Vagina (tissue), 2 donors: ENCODE results near the gene ABO.

ENCODE experiments used
- POLR2A ChIP-seq, 2 donors: fragments of 450-650 bp; IDR thresholded peaks; one replicate each; pipeline ENCODE4 v1.6.1; 2017; ENCODE audit warnings: antibody characterized with exemption in 2 of 2, mild to moderate bottlenecking in 2 of 2, moderate library complexity in 2 of 2
- POLR2AphosphoS5 ChIP-seq, 2 donors: sonication (generic); formaldehyde crosslinking; IDR thresholded peaks; one replicate each; pipeline ENCODE4 v1.9.0; 2017; ENCODE audit warnings: antibody characterized with exemption in 2 of 2, mild to moderate bottlenecking in 2 of 2, low read depth in 1 of 2; ENCODE audit not compliant: insufficient read depth in 1 of 2
- TF ChIP-seq, protein P1 (sequence below), 3 experiments: fragments of 450-650 bp in 2 of 3; fragments of 200-600 bp in 1 of 3; sonication (generic) in 1 of 3; IDR thresholded peaks; one replicate each; pipeline ENCODE4 v1.5.1; 2017 to 2019; ENCODE audit warnings: antibody characterized with exemption in 3 of 3, mild to moderate bottlenecking in 2 of 3, moderate library complexity in 2 of 3

DNA sequence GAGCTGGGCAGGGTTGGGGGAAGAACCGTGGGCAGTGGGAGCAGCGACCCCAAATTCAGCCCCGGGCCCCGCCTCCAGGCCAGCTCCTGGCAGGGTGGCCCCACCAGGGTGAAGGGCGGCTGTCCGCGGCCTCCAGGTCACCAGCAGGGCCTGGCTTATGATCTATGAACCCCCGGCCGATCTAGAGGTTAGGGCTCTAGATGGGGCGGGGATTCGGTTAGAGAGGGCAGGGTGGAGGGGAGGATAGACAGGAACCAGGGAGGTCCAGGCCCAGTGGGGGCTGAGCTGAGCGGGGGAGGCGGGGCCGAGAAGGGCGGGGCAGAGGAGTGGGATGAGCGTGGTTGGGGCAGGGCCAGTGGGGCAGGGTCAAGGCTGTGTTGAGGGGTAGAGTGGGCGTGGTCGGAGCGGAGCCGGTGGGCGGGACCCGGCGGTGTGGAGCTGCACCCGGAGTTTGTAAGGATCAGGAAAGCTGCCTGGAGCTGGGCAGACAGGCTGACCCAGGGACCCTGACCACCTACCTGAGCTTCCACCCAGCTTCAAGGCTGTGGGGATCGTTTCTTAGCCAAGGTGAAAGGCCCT lies 36.6 kb downstream of the ABO start:
- TF ChIP-seq, protein P1, sequence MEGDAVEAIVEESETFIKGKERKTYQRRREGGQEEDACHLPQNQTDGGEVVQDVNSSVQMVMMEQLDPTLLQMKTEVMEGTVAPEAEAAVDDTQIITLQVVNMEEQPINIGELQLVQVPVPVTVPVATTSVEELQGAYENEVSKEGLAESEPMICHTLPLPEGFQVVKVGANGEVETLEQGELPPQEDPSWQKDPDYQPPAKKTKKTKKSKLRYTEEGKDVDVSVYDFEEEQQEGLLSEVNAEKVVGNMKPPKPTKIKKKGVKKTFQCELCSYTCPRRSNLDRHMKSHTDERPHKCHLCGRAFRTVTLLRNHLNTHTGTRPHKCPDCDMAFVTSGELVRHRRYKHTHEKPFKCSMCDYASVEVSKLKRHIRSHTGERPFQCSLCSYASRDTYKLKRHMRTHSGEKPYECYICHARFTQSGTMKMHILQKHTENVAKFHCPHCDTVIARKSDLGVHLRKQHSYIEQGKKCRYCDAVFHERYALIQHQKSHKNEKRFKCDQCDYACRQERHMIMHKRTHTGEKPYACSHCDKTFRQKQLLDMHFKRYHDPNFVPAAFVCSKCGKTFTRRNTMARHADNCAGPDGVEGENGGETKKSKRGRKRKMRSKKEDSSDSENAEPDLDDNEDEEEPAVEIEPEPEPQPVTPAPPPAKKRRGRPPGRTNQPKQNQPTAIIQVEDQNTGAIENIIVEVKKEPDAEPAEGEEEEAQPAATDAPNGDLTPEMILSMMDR (IDR thresholded peaks at IDR 0.05) = no peak
- TF ChIP-seq POLR2A (IDR thresholded peaks at IDR 0.05) = no peak
- peak in 1 of 2 donors; percentile 16 for TF ChIP-seq POLR2AphosphoS5 (IDR thresholded peaks at IDR 0.05; ENCODE audit: insufficient read depth in 1 of 2, low read depth in 1 of 2)
